Mononuclear cell (primary cell): Measurements from ENCODE around the gene TNRC18. TPM values are rescaled to one million over a fixed set of nuclear protein-coding genes. Genes with fewer than 3 reads are reported as not detected.
"Not testable (repeated sequence)": the region's sequence is repeated elsewhere in the genome, so short reads cannot be mapped to it uniquely, and the experiment has no call there.

Experiments
- H3K27me3 ChIP-seq: 2 replicates; pipeline ENCODE4 v1.6.0; 2011; ENCODE audit warnings: low read length, control low read depth; ENCODE audit not compliant: insufficient read depth
- H3K4me1 ChIP-seq: 2 replicates; pipeline ENCODE4 v1.5.1; 2011; ENCODE audit warnings: mild to moderate bottlenecking, low read length, control low read depth; ENCODE audit not compliant: insufficient read depth
- H3K4me3 ChIP-seq: 2 replicates; pipeline ENCODE4 v1.5.1; 2011; ENCODE audit warnings: mild to moderate bottlenecking, low read length, moderate library complexity
- H3K9me3 ChIP-seq: 2 replicates; pipeline ENCODE4 v1.5.1; 2011; ENCODE audit warnings: low read depth, mild to moderate bottlenecking, control low read depth, low read length
- total RNA-seq: library from RNA; depleted of rRNA; stranded (reverse); fragments of >200 nt; gene quantifications from one replicate; pipeline ENCODE4 v1.2.3, GENCODE V29; 2012

The TNRC18 gene
- total RNA-seq, 1 donor, result 42.4 TPM

DNA sequence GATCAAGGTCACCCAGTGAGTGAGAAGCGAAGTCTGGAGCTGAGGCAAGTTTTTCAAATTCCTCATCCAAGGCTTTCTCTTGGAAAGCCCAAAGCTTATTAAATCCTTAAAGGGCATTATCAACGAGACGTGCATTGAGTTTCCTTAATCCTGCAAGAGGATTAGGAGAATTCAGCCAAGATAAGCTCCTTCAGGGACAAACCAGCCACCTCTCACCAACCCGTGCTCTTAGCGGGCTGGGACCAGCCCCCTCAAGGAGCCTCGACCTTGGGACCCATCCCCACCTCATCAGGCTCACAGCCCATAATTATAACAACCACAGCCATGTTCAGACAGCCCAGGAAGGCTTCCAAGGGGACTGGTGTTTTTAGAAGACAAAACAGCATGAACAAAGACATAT is 152.8 kb downstream of the TNRC18 start:
- Histone ChIP-seq H3K4me3 (no peak overlapping the region), H3K4me1 (no peaks in the 10 kb centered on the region), H3K9me3 (no peaks in the 10 kb centered on the region), H3K27me3 (no peaks in the 10 kb centered on the region)

DNA sequence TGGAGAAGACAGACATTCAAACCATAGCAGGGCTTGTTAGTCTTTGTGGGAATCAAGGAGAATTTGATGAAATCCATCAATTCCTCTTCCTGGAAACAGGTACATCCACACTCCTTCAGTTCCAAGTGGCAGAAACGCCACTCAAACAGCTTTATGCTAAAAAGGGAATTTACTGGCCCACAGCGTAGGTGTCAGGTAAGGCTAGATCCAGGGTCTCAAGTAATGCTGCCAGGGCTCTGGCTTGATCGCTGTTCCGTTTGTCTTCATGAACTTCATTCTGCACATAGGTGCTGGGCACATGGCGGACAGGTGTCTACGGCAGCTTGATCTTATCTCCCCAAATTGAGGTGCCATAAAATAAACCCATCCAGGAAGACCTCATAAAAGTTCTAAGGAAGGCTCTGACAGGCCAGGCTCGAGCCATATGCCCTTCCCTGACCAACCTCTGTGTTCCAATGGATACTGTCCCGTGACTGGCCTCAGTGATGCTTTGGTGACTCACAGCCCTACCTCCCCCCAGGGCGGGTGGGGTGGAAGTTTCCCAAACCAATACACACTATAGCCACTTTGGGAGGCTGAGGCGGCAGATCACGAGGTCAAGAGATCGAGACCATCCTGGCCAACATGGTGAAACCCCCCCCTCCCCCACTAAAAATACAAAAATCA is 153.5 kb downstream of the TNRC18 start:
- not testable (repeated sequence) for H3K27me3 ChIP-seq

DNA sequence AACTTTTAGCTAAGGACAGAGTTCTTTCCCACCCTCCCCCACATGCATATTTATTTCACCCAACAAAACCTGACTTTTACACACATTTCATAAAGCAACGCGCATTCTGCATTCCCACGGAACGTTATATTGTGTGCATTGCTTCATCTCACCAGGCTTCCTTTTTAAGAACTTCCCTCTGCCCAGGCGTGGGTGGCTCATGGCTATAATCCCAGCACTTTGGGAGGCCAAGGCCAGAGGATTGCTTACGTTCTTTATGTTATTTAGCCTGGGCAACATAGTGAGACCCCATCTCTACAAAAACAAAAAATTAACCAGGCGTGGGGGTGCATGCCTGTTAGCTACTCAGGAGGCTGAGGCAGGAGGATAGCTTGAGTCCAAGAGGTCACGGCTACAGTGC is 155.8 kb downstream of the TNRC18 start:
- H3K27me3 ChIP-seq, H3K4me3 ChIP-seq, H3K9me3 ChIP-seq, H3K4me1 ChIP-seq: not testable (repeated sequence)

More for the DNA sequence above, 153.5 kb downstream of the TNRC18 start:
- H3K9me3 ChIP-seq, H3K4me1 ChIP-seq, H3K4me3 ChIP-seq: not testable (repeated sequence)

- Histone ChIP-seq H3K4me3 (no peak overlapping the region), H3K27me3 (no peaks in the 10 kb centered on the region), H3K4me1 (no peaks in the 10 kb centered on the region), H3K9me3 (no peaks in the 10 kb centered on the region)
Observed at GRCh38 chr7:5266191-5267028, 157.2 kb downstream of the TNRC18 start.

DNA sequence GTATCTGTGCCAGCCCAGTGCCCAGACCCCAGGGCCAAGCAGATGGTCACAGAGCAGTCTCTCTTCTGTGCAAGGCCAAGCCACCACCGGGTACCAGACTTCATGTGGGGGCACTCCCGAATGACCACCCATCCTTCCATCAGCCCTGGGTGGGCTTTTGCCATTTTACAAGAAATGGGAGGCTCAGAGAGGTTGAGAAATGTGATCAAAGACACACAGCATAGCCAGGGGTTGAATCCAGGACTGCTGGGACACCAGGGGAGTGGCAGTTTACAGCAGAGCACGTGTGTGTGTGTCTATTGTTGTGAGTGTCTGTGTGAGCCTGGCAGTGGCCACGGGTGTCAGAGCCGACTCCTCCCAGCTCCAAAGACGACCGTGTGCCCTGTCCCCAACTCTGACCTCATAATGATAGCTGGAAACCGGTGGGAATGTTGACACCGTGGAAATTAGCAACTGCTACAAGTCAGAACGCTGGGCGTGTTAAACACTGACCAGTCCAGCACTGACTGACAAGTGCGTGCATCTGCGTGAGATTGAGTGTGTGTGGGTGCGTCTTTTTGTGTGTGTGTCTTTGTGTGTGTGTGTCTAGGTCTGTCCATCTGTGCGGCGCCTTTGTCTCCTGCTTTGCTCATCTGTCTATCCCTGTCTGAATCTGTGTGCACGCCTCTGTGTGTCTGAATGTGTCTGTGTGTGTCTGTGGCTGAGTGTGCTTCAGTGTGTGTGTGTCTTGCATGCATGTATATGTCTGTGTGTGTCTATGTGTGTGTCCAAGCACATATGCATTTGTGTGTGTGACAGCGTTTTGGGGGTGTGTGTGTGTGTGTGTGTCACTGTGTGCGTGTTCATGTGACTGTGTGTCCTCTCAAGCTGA is 158.1 kb downstream of the TNRC18 start:
- Histone ChIP-seq H3K27me3 (no peaks in the 10 kb centered on the region), H3K4me1 (no peaks in the 10 kb centered on the region), H3K4me3 (no peak overlapping the region), H3K9me3 (no peaks in the 10 kb centered on the region)

GRCh38 chr7:5263066-5263465 is 160.6 kb downstream of the TNRC18 start:
- H3K4me3 ChIP-seq, H3K4me1 ChIP-seq, H3K9me3 ChIP-seq, H3K27me3 ChIP-seq: not testable (repeated sequence)

GRCh38 chr7:5260530-5261068 is 163.0 kb downstream of the TNRC18 start:
- not testable (repeated sequence) for H3K4me3 ChIP-seq, H3K4me1 ChIP-seq, H3K9me3 ChIP-seq, H3K27me3 ChIP-seq

Other genes with a start within 250 kb of the TNRC18 start
- gene WIPI2, start 233.6 kb downstream of the TNRC18 start, total RNA-seq, result 72.7 TPM
- gene SLC29A4, start 140.9 kb downstream of the TNRC18 start, total RNA-seq, result 0.10 TPM
- gene FBXL18, start 90.0 kb upstream of the TNRC18 start, total RNA-seq, result 3.6 TPM
- gene ACTB, start 106.8 kb upstream of the TNRC18 start, total RNA-seq, result 3,708 TPM
- gene FSCN1, start 169.0 kb upstream of the TNRC18 start, total RNA-seq, result 7.9 TPM